Left lung (tissue), 10 donors: ENCODE data around the gene RBFA. TPM values are rescaled to one million over a fixed set of nuclear protein-coding genes. Genes with fewer than 3 reads are reported as not detected.

Experiments used
- ATAC-seq: fragments of 200-7000 bp; cut with Tn5 transposase; one replicate; pipeline ENCODE4 v1.9.1; 2020; ENCODE audit warnings: moderate library complexity
- DNase-seq, 4 donors: peaks; one replicate each; pipeline ENCODE4 v3.0.0-alpha.2; 2013 to 2020
- H3K27ac ChIP-seq, 2 donors: fragments of 200-600 bp; sonication (generic) in 1 of 2; one replicate each; pipeline versions ENCODE4 v1.5.0 to v1.8.0; 2020 to 2021
- H3K27me3 ChIP-seq, 2 donors: fragments of 200-600 bp; sonication (generic) in 1 of 2; one replicate each; pipeline versions ENCODE4 v1.5.0 to v1.8.0; 2020 to 2021
- H3K36me3 ChIP-seq, 2 donors: fragments of 200-600 bp; sonication (generic) in 1 of 2; one replicate each; pipeline versions ENCODE4 v1.5.0 to v1.8.0; 2020 to 2021
- H3K4me1 ChIP-seq, 2 donors: fragments of 200-600 bp; one replicate each; pipeline ENCODE4 v1.8.0; 2021
- H3K4me3 ChIP-seq, 2 donors: fragments of 200-600 bp; sonication (generic) in 1 of 2; one replicate each; pipeline versions ENCODE4 v1.5.0 to v1.8.0; 2020 to 2021; ENCODE audit warnings: mild to moderate bottlenecking in 1 of 2
- H3K9me3 ChIP-seq, 2 donors: fragments of 200-600 bp; sonication (generic) in 1 of 2; one replicate each; pipeline versions ENCODE4 v1.5.0 to v1.8.0; 2020 to 2021
- CTCF ChIP-seq, 2 donors: fragments of 200-600 bp; sonication (generic) in 1 of 2; IDR thresholded peaks; one replicate each; pipeline versions ENCODE4 v1.5.0 to v1.8.0; 2021; ENCODE audit warnings: antibody characterized with exemption in 2 of 2
- intact Hi-C, 2 donors: fragments of 100-400 bp; cut with DNase I; formaldehyde crosslinking; loops; one replicate each; pipeline versions ENCODE4 v1.11.2 to v1.14.2; 2022
- polyA plus RNA-seq, 6 donors: library from polyadenylated mRNA; unstranded; fragments of 120-200 nt; gene quantifications; one replicate each; pipeline ENCODE4 v1.2.1, GENCODE V29; 2013; ENCODE audit not compliant: insufficient read length in 6 of 6
- total RNA-seq, 2 donors: library from RNA; stranded (reverse); fragmentation: NEBNext Ultra II Directional; extraction: Animal tissue kit (Norgen Biotek cat#: 25700); gene quantifications; one replicate each; pipeline ENCODE4 v1.2.1, GENCODE V29; 2021
- donor health status: DM: no; HTN: yes; CAD: no.
- donor health status: DM: no; HTN: no; CAD: no.

Gene RBFA
- total and polyA plus RNA-seq, 8 donors, result 18.7 to 47.4 (median 39.5) TPM

GRCh38 chr18:80070825-80071224 is 36.6 kb downstream of the RBFA start:
- Histone ChIP-seq H3K9me3 (peaks cover 0 to 4% of the 10 kb centered on the region in 2 donors), H3K27me3 (no peaks in the 10 kb centered on the region), H3K27ac (no peak overlapping the region), H3K4me1 (no peaks in the 10 kb centered on the region), H3K36me3 (no peaks in the 10 kb centered on the region), H3K4me3 (no peak overlapping the region)
- no peak for TF ChIP-seq CTCF (IDR thresholded peaks at IDR 0.05)
- no peak for DNase-seq
- intact Hi-C loops, result no loop called here
- ATAC-seq, result no peak

DNA sequence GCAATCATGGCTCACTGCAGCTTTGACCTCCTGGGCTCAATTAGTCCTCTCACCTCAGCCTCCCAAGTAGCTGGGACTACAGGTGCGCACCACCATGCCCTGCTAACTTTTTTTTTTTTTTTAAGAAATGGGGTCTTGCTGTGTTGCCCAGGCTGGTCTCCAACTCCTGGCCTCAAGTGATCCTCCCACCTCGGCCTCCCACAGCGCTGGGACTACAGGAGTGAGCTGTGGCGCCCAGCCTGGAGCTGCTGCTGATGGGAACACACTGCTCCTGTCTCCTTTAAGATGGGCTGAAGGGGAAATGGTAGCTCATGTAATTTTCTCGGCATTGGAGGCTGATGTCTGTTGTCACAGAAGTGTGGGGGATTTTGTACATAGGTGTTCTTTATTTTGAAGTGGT is 39.9 kb downstream of the RBFA start:
- Histone ChIP-seq H3K4me1 (no peaks in the 10 kb centered on the region), H3K36me3 (no peaks in the 10 kb centered on the region), H3K9me3 (peaks cover 0 to 12% of the 10 kb centered on the region in 2 donors), H3K27me3 (no peaks in the 10 kb centered on the region), H3K27ac (no peak overlapping the region), H3K4me3 (no peak overlapping the region)
- no peak for TF ChIP-seq CTCF (IDR thresholded peaks at IDR 0.05)
- intact Hi-C loops, result no loop called here
- DNase-seq (no peak), ATAC-seq (no peak)

DNA sequence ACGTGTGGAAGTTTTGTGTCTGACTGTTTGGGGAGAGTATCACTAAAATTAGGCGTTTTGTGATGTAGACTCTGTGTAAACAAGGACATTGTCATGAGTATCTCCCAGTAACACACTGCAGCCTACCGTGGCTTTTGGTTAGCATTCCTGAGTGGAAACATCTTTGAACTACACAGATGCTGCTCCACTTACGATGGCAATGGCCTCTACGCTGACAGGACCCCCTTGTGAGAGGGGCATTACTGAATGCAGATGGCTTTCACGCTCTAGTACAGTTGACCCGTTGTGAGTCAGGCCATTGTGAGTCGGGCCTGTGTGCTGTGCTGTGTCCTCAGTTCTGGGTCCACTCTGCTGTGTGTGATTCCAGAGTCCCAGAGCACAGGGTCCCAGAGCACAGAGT is 40.5 kb downstream of the RBFA start:
- Histone ChIP-seq H3K36me3 (no peaks in the 10 kb centered on the region), H3K27ac (no peak overlapping the region), H3K27me3 (no peaks in the 10 kb centered on the region), H3K4me3 (no peak overlapping the region), H3K9me3 (peaks cover 0 to 12% of the 10 kb centered on the region in 2 donors), H3K4me1 (no peaks in the 10 kb centered on the region)
- TF ChIP-seq CTCF (IDR thresholded peaks at IDR 0.05), result no peak
- ATAC-seq (no peak), DNase-seq (no peak)
- intact Hi-C loops, result no loop called here

- intact Hi-C loops, result no loop called here
- Histone ChIP-seq H3K4me3 (no peak overlapping the region), H3K36me3 (no peaks in the 10 kb centered on the region), H3K27ac (no peak overlapping the region), H3K9me3 (peaks cover 0 to 12% of the 10 kb centered on the region in 2 donors), H3K27me3 (no peaks in the 10 kb centered on the region), H3K4me1 (no peaks in the 10 kb centered on the region)
- ATAC-seq, result no peak
- no peak for DNase-seq
- no peak for TF ChIP-seq CTCF (IDR thresholded peaks at IDR 0.05)
These were observed 41.7 kb downstream of the RBFA start for GRCh38 chr18:80075940-80076339.

DNA sequence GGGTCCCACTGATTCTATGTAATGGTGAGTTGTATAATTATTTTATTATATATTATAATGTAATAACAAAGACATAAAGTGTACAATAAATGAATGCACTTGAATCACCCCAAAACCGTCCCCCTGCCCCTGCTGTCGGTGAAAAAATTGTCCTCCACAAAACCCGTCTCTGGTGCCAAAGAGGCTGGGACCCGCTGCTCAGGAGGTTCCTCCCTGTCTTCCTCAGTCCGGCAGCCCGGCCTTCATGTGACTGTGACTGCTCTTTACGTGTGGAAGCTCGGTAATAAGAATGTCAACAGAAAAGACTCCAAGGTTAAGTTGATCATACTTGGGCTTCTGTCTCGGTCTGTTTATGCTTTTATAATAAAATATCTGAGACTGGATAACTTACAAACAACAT is 42.1 kb downstream of the RBFA start:
- no peak overlapping the region for H3K27ac ChIP-seq
- intact Hi-C loops, result no loop called here
- no peak for ATAC-seq
- H3K9me3 ChIP-seq, result peaks cover 0 to 12% of the 10 kb centered on the region in 2 donors
- no peaks in the 10 kb centered on the region for H3K27me3 ChIP-seq
- no peaks in the 10 kb centered on the region for H3K36me3 ChIP-seq
- DNase-seq, result no peak
- H3K4me1 ChIP-seq, result no peaks in the 10 kb centered on the region
- TF ChIP-seq CTCF (IDR thresholded peaks at IDR 0.05), result no peak
- H3K4me3 ChIP-seq, result no peak overlapping the region
